Measurements from ENCODE around the gene USP21. TPM values are rescaled to one million over a fixed set of nuclear protein-coding genes. Genes with fewer than 3 reads are reported as not detected.

Gene USP21
- polyA plus RNA-seq, 3 donors: 11.0 to 42.8 (median 11.3) TPM

GRCh38 chr1:161165742-161166668, 6.7 kb downstream of the USP21 start, which contains the start of gene PPOX:
TSS of gene PPOX (plus strand) at chr1:161166426. CDS start at chr1:161166848, 422 bp downstream.
- peak within 1 kb of the TSS; percentile 89 for H2AFZ ChIP-seq (ENCODE audit: insufficient read depth, low read depth, low read length, poor library complexity, severe bottlenecking)
- 0% methylated on average over 37 of the region's 54 CpGs for WGBS (ENCODE audit: insufficient coverage)
- peaks cover 21 to 28% of the 10 kb centered on the region in 2 donors for H3K4me1 ChIP-seq (ENCODE audit: control insufficient read depth in 1 of 2, insufficient read depth in 2 of 2, low read length in 2 of 2)
- peak within 1 kb of the TSS; percentile 33 to 75 (median 73) for H3K4me3 ChIP-seq (replicated peaks in 1 of 3; ENCODE audit: low read depth in 2 of 3, low read length in 3 of 3)
- H3K27me3 Mint-ChIP-seq (ENCODE audit: low read depth in 3 of 3): peaks cover 0 to 2% (median 0%) of the 10 kb centered on the region in 3 donors
- H3K79me2 ChIP-seq (ENCODE audit: insufficient read depth, low read length): peaks cover 4% of the 10 kb centered on the region
- peaks cover 55 to 67% of the 10 kb centered on the region in 2 donors for H3K36me3 Mint-ChIP-seq
- no peaks in the 10 kb centered on the region for H3K9me3 Mint-ChIP-seq
- H3K9me3 ChIP-seq (replicated peaks in 1 of 2; ENCODE audit: control insufficient read depth in 1 of 2, insufficient read depth in 1 of 2, low read length in 2 of 2): no peaks in the 10 kb centered on the region
- H3K27me3 ChIP-seq (ENCODE audit: control insufficient read depth in 2 of 2, insufficient read depth in 2 of 2, low read length in 2 of 2): no peaks in the 10 kb centered on the region
- no peaks in the 10 kb centered on the region for H4K20me1 ChIP-seq (ENCODE audit: insufficient read depth, low read length)
- H3K36me3 ChIP-seq (replicated peaks in 1 of 2; ENCODE audit: control insufficient read depth in 1 of 2, insufficient read depth in 2 of 2, low read length in 2 of 2): peaks cover 29 to 62% of the 10 kb centered on the region in 2 donors
- intact Hi-C loops (cut with micrococcal nuclease): no loop called here
- peaks cover 38% of the 10 kb centered on the region for H3K4me1 Mint-ChIP-seq
- peak; percentile 95 to 97 (median 96) for DNase-seq
- peak within 1 kb of the TSS; percentile 95 to 99 (median 97) for H3K27ac Mint-ChIP-seq
- peak within 1 kb of the TSS; percentile 91 to 98 for H3K27ac ChIP-seq (ENCODE audit: low read depth in 1 of 2, low read length in 2 of 2)
- peak within 1 kb of the TSS; percentile 83 to 94 for H3K4me3 Mint-ChIP-seq
- peak within 1 kb of the TSS; percentile 85 for H3K9ac ChIP-seq (ENCODE audit: insufficient read depth, low read length, poor library complexity, severe bottlenecking)
- TF ChIP-seq CTCF (IDR thresholded peaks at IDR 0.05): peak; percentile 56
- H3K4me2 ChIP-seq (replicated peaks; ENCODE audit: extremely low read depth, low read length, poor library complexity, severe bottlenecking): peak within 1 kb of the TSS; percentile 78

GRCh38 chr1:161166669-161167548, 7.6 kb downstream of the USP21 start:
- H3K4me2 ChIP-seq (replicated peaks; ENCODE audit: extremely low read depth, low read length, poor library complexity, severe bottlenecking): peak overlapping the region; percentile 78
- peaks cover 35 to 62% of the 10 kb centered on the region in 2 donors for H3K36me3 ChIP-seq (replicated peaks in 1 of 2; ENCODE audit: control insufficient read depth in 1 of 2, insufficient read depth in 2 of 2, low read length in 2 of 2)
- no peaks in the 10 kb centered on the region for H4K20me1 ChIP-seq (ENCODE audit: insufficient read depth, low read length)
- no peaks in the 10 kb centered on the region for H3K79me2 ChIP-seq (ENCODE audit: insufficient read depth, low read length)
- H3K9me3 Mint-ChIP-seq: no peaks in the 10 kb centered on the region
- H3K4me3 Mint-ChIP-seq: peak overlapping the region; percentile 83 to 94
- intact Hi-C loops (cut with micrococcal nuclease): no loop called here
- peaks cover 31% of the 10 kb centered on the region for H3K4me1 Mint-ChIP-seq
- H3K27me3 Mint-ChIP-seq (ENCODE audit: low read depth in 3 of 3): peaks cover 0 to 2% (median 0%) of the 10 kb centered on the region in 3 donors
- peak overlapping the region; percentile 85 for H3K9ac ChIP-seq (ENCODE audit: insufficient read depth, low read length, poor library complexity, severe bottlenecking)
- WGBS (ENCODE audit: insufficient coverage): 2% methylated on average over 19 of the region's 33 CpGs
- H3K4me1 ChIP-seq (ENCODE audit: control insufficient read depth in 1 of 2, insufficient read depth in 2 of 2, low read length in 2 of 2): peaks cover 21 to 26% of the 10 kb centered on the region in 2 donors
- H3K9me3 ChIP-seq (replicated peaks in 1 of 2; ENCODE audit: control insufficient read depth in 1 of 2, insufficient read depth in 1 of 2, low read length in 2 of 2): no peaks in the 10 kb centered on the region
- no peak for TF ChIP-seq CTCF (IDR thresholded peaks at IDR 0.05)
- peak overlapping the region; percentile 91 to 98 for H3K27ac ChIP-seq (ENCODE audit: low read depth in 1 of 2, low read length in 2 of 2)
- H3K36me3 Mint-ChIP-seq: peaks cover 57 to 68% of the 10 kb centered on the region in 2 donors
- H3K27me3 ChIP-seq (ENCODE audit: control insufficient read depth in 2 of 2, insufficient read depth in 2 of 2, low read length in 2 of 2): no peaks in the 10 kb centered on the region
- DNase-seq: no peak
- H3K27ac Mint-ChIP-seq: peak overlapping the region; percentile 95 to 99 (median 97)
- peak overlapping the region; percentile 33 to 75 (median 73) for H3K4me3 ChIP-seq (replicated peaks in 1 of 3; ENCODE audit: low read depth in 2 of 3, low read length in 3 of 3)
- H2AFZ ChIP-seq (ENCODE audit: insufficient read depth, low read depth, low read length, poor library complexity, severe bottlenecking): peak overlapping the region; percentile 89

Data from CD14-positive monocyte (primary cell).